GM06990 (cell line): Measurements from ENCODE around the gene TMTC4.

Experiments
- DNase-seq: peaks from one replicate; pipeline ENCODE4 v3.0.0-alpha.2; 2011; ENCODE audit not compliant: insufficient read length; ENCODE audit errors: extremely low read depth
- H3K27me3 ChIP-seq: replicated peaks from 2 replicates; pipeline ENCODE4 v1.6.0; 2011; ENCODE audit warnings: low read length; ENCODE audit not compliant: control insufficient read depth, insufficient read depth
- H3K36me3 ChIP-seq: 2 replicates; pipeline ENCODE4 v1.5.1; 2011; ENCODE audit warnings: low read length; ENCODE audit not compliant: control insufficient read depth, insufficient read depth
- H3K4me3 ChIP-seq: replicated peaks from 2 replicates; pipeline ENCODE4 v1.5.1; 2011; ENCODE audit warnings: low read depth, mild to moderate bottlenecking, control low read depth, low read length
- TF ChIP-seq, protein P1 (sequence below): IDR thresholded peaks from 2 replicates; pipeline ENCODE4 v1.5.1; 2011; ENCODE audit warnings: low read length, control low read depth, mild to moderate bottlenecking, inconsistent platforms; ENCODE audit not compliant: insufficient read depth, poor library complexity, severe bottlenecking

Gene TMTC4

DNA sequence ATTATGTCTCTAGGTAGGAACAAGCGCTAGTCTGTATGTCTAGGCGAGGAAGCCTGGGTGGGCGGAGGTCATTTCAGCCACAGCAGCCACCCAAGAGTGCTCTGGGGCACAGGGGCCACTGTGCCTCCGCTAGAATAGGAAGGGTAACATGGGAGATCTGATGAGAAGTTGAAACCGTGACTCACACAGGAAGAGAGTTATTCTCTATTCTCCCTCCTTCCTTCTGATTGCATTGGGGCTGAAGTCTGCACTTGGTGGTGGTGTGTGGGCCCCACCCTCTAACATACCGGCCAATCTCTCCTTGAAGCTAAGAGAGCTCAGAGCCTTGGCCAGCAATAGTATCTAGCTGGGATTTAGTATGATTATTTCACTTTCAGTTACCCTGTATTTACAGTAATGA lies 65.7 kb downstream of the TMTC4 start:
- Histone ChIP-seq H3K4me3 (no peak overlapping the region), H3K27me3 (no peaks in the 10 kb centered on the region), H3K36me3 (no peaks in the 10 kb centered on the region)
- DNase-seq = peak; percentile 35
- TF ChIP-seq, protein P1, sequence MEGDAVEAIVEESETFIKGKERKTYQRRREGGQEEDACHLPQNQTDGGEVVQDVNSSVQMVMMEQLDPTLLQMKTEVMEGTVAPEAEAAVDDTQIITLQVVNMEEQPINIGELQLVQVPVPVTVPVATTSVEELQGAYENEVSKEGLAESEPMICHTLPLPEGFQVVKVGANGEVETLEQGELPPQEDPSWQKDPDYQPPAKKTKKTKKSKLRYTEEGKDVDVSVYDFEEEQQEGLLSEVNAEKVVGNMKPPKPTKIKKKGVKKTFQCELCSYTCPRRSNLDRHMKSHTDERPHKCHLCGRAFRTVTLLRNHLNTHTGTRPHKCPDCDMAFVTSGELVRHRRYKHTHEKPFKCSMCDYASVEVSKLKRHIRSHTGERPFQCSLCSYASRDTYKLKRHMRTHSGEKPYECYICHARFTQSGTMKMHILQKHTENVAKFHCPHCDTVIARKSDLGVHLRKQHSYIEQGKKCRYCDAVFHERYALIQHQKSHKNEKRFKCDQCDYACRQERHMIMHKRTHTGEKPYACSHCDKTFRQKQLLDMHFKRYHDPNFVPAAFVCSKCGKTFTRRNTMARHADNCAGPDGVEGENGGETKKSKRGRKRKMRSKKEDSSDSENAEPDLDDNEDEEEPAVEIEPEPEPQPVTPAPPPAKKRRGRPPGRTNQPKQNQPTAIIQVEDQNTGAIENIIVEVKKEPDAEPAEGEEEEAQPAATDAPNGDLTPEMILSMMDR = no peak

DNA sequence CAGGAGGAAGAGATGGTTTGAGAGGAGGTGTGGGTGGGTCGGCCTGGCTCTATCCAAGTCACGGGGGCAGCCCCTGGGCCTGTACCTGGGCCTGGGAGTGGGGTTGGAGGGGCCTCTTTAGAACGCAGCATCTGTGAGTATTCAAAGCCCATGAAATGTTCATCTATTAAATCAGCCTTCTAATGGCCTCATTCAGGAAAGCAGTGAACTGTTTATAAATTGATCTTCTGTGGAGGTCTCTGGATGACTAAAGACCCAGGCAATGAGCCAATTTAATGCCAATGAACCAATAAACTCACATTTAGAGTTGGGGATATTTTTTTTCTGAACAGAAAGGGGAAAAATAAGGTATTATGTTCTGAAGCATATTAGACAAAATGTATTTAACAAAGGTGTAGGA lies 66.1 kb downstream of the TMTC4 start:
- no peak for DNase-seq
- H3K27me3 ChIP-seq = no peaks in the 10 kb centered on the region
- no peak overlapping the region for H3K4me3 ChIP-seq
- TF ChIP-seq, protein P1 = no peak
- no peaks in the 10 kb centered on the region for H3K36me3 ChIP-seq

DNA sequence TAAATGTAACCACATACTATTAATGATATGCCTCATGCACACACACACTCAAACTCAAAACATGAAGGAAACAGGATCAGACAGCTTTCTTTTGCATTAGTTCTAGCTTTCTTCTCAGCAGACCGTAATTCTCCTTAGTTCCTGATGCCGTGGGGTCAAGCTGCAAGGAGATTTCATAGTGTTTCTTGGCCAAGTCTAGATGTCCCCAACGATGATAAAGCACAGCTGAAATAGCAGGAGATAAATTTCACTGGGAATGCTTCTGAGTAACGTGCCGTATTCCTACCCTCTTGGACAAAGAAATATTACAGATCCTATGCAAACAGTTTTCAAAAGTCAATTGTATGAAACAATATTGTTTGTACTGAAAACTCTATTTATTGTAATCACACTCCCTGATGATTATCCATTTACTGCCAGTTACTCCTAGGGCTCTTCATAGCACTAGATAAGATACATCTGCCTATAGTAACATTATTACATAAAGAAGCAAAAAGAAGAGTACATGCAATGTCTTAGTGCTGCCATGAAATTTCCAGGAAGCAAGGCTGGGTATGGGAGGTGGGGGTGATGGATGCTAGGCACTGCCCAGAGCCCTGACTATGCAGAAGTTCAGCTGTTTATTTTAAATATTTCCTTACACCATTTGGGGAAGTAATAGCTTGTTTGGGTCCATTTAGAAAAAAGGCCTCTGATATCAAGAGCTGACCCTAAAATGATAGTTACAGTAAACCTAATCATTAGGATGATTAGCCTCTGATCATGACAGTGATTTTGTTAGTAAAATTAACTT lies 69.5 kb downstream of the TMTC4 start:
- no peak for DNase-seq
- H3K36me3 ChIP-seq = no peaks in the 10 kb centered on the region
- no peaks in the 10 kb centered on the region for H3K27me3 ChIP-seq
- TF ChIP-seq, protein P1 = no peak
- no peak overlapping the region for H3K4me3 ChIP-seq

- TF ChIP-seq, protein P1 = no peak
- Histone ChIP-seq H3K4me3 (no peak overlapping the region), H3K36me3 (no peaks in the 10 kb centered on the region), H3K27me3 (no peaks in the 10 kb centered on the region)
- no peak for DNase-seq
Observed at GRCh38 chr13:100602493-100603111, 72.0 kb downstream of the TMTC4 start.

- H3K27me3 ChIP-seq = no peaks in the 10 kb centered on the region
- H3K36me3 ChIP-seq = no peaks in the 10 kb centered on the region
- no peak for DNase-seq
- no peak overlapping the region for H3K4me3 ChIP-seq
- TF ChIP-seq, protein P1 = no peak
Observed at GRCh38 chr13:100601716-100602115, 72.9 kb downstream of the TMTC4 start.
